D341Med (cell line): ENCODE data around the gene ACER3.

Source experiments
- DNase-seq: peaks from one replicate; pipeline ENCODE4 v3.0.0; 2012; ENCODE audit warnings: low spot score

The ACER3 gene

GRCh38 chr11:77074205-77074604, 213.5 kb downstream of the ACER3 start:
- no peak for DNase-seq

- DNase-seq: no peak
These were observed 214.0 kb downstream of the ACER3 start for GRCh38 chr11:77074626-77075221.

DNA sequence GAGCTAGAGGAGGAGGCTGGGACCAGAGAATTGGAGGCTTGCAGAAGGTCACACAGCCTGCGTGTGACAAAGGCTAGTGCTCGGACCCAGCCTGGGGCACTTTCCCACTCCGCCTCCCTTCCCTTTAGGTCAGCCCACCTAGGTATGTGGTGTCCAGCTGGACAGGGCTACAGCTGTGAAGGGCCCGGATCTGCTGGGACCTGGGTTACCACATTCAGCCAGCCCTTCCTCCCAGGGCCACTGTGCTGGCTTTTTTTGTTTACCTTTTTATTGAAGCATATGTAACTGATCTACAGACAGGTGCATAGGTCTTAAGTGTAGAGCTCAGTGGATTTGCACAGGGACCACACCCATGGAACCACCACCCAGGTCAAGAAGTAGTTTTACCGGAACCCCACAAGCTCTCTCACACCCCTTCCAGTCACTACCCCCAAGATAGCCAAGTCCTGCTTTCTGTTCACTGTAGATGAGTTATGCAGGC, 214.7 kb downstream of the ACER3 start:
- DNase-seq: no peak
